ENCODE data around the gene SLC25A21. TPM values are rescaled to one million over a fixed set of nuclear protein-coding genes. Genes with fewer than 3 reads are reported as not detected.
A peak's percentile ranks its signal among the peaks of the same experiment; 100 is the strongest.
"Not testable (repeated sequence)": the region's sequence is repeated elsewhere in the genome, so short reads cannot be mapped to it uniquely, and the experiment has no call there.

The SLC25A21 gene
- total RNA-seq, 1 donor from 2014 or later, result 0.89 TPM

DNA sequence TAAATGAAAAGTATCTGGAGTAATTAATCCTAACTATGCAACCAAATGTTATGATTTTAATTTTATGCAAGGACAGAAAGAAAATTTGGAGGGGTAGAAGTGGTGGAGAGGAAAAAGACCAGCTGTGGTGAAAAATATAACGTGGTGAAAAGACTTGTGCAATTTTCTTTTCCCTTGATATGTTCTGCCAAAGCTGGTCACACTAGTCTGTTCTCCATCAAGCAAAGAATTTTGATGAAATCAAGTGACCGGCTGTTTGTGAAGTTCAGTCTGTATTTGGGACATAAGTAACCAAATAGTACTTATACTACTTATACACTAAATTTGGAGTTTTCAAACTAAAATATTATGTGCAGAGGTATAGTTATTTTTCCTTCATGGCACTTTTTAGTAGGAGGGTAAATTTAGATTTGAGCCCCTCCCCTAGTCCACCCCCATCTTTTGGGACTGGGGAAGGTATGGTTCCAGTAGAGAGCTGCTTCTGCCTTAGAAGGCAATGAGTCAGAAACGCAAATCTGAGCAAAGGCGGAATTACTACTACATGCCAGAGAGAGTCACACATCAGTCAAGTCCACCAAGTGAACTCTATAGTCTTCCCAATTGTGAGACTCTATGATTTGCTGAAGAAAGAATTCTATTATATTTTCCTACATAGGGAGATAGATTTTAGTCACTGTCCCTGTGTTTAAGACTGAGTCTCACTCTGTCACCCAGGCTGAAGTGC is 229.7 kb downstream of the SLC25A21 start:
- DNase-seq (ENCODE audit: low read depth), result no peak

DNA sequence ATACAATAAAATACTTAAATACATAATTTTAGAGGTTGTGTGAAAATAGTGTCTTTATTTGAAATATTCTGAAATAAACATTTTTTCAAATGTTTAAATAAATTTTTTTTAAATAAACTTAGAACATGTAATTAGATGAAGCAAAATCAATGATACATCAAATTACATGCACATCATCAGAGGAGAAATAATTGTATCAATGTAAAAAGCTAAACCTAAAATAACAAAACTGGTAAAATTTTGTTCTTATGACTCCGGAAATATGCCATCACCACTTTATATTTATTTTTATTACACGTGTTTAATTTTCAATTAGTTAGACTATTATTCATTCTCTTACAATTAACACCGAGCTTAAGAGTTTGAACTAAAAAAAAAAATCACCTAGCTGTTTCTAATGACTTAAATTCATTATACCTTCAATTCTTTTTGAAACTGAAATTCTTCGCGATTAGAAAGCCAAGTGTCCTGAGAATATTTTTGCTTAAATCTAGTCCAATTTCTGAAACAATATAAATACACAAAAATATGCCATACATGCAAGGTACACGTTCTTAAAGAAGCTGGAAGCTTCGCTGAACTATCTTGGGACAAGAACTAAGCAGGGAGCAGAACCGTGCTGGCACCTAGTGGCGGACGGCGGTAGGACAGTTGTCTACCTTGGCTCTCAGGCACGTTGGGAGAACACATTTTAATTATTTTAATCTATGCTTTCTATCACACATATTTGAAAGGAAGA is 230.5 kb downstream of the SLC25A21 start:
- DNase-seq (ENCODE audit: low read depth), result peak; percentile 52

GRCh38 chr14:36940476-36940875 is 231.9 kb downstream of the SLC25A21 start:
- DNase-seq (ENCODE audit: low read depth), result no peak

- no peak for DNase-seq (ENCODE audit: low read depth)
Measured at GRCh38 chr14:36939265-36939664, 233.1 kb downstream of the SLC25A21 start.

DNA sequence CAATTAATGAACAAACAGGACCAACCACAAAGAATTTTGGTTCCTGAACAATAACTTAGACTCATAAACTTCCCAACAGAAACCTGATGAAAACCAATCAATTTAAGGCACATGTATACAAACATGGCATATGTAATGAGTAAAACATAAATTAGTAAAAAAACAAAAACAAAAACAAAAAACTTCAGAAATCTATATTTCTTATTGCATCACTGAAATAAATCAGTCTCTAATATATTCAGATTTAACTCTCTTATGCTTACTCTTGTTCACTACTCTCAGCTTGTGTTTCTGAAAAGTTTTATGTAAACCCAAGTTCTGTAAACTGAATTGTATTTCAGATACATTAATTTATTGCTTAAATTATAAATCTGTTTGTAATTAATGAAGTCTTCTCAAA is 233.7 kb downstream of the SLC25A21 start:
- DNase-seq (ENCODE audit: low read depth), result no peak

GRCh38 chr14:36935976-36936678 is 236.3 kb downstream of the SLC25A21 start:
- DNase-seq (ENCODE audit: low read depth), result no peak

- DNase-seq (ENCODE audit: low read depth), result no peak
Measured at GRCh38 chr14:36934304-36934703, 238.1 kb downstream of the SLC25A21 start.

GRCh38 chr14:36931791-36932190 is 240.6 kb downstream of the SLC25A21 start:
- no peak for DNase-seq (ENCODE audit: low read depth)

DNA sequence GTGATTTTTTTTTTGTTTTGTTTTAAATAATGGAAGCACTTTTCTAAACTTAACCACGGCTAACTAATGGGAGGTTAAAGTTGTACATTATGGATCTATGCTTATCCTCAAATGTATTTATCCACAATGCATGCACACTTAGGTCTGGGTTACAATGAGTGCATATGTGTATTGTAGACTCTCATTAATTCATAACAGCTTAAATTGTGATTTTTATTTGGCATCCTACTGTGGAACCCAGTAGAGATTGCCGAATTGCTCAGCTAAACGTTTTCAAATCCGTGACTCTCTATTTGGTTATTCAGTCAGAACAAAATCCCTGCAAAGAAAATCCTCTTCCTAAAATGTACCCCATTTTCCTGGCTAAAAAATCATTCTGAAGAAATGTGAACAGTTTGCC is 244.0 kb downstream of the SLC25A21 start:
- no peak for DNase-seq (ENCODE audit: low read depth)

DNA sequence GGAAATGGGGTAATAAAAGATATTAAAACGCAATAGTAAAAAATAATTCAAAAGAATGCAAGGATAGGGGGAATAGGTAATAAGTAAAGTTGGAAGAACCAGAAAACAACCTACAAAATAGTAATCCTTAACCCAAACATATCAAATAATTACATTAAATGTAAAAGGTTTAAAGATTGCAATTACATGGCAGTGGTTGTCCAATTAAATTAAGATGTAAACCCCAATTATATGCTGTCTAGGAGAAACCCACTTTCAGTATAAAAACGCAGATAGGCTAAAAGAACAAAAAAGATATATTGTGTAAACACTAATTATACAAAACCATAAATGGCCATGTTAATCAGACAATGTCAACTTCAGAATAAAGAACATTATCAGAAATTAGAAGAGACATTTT is 247.3 kb downstream of the SLC25A21 start:
- no peak for DNase-seq (ENCODE audit: low read depth)

- DNase-seq (ENCODE audit: low read depth), result no peak
Measured at GRCh38 chr14:36916668-36917067, 255.7 kb downstream of the SLC25A21 start.

GRCh38 chr14:36915081-36915480 is 257.3 kb downstream of the SLC25A21 start:
- no peak for DNase-seq (ENCODE audit: low read depth)

- DNase-seq (ENCODE audit: low read depth), result no peak
Measured at GRCh38 chr14:36910578-36910977, 261.8 kb downstream of the SLC25A21 start.

DNA sequence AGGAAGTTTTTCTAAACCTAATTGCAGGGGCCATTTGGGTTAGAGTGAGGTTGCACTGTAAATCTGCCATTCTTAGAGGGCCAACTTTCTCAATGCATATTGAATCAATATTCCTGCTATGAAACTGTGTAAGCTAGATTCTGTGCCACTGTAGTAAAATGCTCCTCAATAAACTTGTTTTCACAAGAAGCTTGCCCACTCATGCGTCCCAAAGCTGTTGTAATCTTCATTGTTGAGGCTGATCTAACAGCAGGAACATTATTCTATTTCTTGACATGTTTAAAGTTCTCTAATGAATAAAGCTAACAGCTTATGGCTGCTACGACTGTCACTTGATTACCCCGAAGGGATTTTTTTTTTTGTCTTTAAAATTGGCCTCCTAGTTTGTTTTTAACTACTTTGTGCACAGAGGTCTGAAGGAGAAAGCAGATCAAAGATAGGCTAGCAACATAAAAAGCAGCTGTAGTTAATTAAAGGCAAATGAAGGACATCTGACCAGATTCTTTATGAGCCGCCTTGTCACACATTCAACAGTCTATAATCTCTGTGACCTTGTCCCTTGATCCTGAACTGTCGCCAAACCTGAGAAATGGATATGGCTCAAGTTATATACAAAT is 267.0 kb downstream of the SLC25A21 start:
- peak; percentile 40 for DNase-seq (ENCODE audit: low read depth)

- no peak for DNase-seq (ENCODE audit: low read depth)
Measured at GRCh38 chr14:36901861-36902260, 270.5 kb downstream of the SLC25A21 start.

DNA sequence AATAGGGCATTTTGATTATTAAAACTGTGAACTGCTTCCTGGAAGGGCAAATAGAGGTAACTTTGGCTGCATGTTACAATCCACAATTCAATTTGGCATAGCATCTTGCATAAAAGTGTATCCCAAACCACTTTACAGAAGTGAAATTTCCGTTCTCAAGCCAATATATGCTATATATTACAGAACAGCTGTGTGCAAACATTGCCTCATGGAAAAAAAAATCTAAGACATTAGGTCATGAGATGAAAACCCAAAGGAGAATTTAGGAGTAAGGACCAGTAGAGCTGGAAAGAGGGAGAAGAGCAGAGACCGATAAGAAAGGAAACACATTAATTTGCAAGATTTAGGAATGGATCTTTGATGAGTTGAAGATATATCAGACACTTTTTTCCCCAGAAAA is 271.6 kb downstream of the SLC25A21 start:
- no peak for DNase-seq (ENCODE audit: low read depth)

GRCh38 chr14:36896300-36896699 is 276.1 kb downstream of the SLC25A21 start:
- DNase-seq (ENCODE audit: low read depth), result not testable (repeated sequence)

GRCh38 chr14:36884049-36884448 is 288.4 kb downstream of the SLC25A21 start:
- DNase-seq (ENCODE audit: low read depth), result no peak

GRCh38 chr14:36880276-36880675 is 292.1 kb downstream of the SLC25A21 start:
- DNase-seq (ENCODE audit: low read depth), result no peak

DNA sequence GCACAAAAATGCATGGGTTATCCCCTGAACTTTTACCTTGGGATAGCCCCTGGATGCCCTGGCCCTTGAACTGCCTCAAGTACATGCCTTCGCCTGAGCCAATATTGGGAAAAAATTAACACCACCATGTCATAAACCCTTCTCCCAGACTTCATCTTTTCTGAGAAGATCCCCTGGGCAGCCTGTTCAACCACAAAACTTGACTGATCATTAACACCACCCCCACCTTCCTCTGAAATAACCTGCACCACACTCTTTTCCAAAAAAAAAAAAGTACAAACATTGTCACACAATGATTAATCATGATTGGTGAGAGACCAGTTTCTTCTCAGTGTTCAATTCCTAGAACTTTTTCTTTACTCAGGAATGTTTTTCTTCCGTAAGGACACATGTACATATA is 292.8 kb downstream of the SLC25A21 start:
- DNase-seq (ENCODE audit: low read depth), result peak; percentile 78

DNA sequence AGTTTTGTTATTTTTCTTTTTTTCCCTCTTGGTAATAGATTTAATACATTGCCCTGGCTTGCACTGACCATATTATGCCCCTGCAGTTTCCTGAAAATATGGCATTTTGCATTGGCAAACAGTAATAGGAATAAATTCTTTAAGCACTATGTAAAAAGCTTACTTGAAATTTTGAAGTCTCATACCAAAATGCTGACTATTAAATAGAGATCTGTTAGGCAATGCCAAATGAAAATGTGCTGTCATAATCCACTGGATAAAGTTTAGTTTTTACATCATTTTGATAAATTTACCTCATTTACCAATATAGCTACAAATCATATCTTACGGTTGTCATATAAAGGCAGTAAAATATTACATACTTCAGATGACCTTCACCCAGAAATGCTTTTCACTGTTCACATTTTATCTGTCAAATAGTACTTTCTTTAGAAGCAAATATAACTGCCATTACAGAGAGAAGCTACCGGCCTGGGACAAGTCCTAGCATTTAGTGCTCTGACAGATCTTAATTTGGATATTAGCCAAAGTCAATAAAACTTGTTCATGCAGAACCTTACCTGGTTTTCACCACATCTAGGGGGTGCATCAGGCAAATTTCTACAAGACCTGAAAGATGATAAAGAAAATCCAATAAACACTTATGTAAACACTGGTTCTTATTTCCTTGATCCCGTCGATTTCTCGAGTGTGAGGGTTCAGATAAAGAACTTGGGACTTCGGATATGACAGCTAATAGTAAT is 297.8 kb downstream of the SLC25A21 start:
- DNase-seq (ENCODE audit: low read depth), result peak; percentile 11

DNA sequence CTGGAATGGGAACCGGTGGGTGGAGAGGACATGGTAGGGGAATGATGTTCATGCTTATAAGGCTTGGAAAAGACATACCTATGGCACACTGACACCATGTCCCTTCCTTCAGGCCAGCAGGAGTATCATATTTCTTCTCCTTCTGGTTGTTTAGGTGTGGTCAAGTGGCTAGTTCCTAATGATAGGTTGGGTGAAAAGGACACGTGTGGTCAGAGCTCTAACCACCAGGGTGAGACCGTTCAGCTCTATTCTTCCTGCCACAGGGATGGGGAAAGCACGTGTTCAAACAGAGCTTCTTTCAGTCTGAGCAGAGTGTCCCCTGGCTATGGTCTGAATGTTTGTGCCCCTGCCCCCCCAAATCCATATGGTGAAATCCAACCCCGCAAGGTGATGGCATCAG is 301.6 kb downstream of the SLC25A21 start:
- no peak for DNase-seq (ENCODE audit: low read depth)
